ENCODE results near the gene RASAL2. TPM values are rescaled to one million over a fixed set of nuclear protein-coding genes. Genes with fewer than 3 reads are reported as not detected.

RASAL2 gene
- total and polyA plus RNA-seq, 2 of the 4 experiments (the other 2 are of a cell fraction) = 13.1 to 20.6 TPM

DNA sequence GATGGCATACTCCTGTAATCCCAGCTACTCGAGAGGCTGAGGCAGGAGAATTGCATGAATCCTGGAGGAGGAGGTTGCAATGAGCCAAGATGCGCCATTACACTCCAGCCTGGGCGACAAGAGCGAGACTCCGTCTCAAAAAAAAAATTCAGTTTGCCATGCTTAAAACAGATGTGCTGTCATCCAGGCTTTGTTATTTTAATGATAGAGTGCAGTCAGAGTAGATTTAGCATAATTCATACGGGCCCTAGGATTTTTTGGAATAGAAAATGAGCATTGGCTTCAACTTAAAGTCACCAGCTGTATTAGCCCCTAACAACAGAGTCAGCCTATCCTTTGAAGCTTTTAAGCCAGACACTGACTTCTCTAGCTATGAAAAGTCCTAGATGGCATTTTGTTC lies 124.6 kb downstream of the RASAL2 start:
- H2AFZ ChIP-seq (replicated peaks; ENCODE audit: low read length, poor library complexity) = no peak overlapping the region
- no peak overlapping the region for H4K91ac ChIP-seq (ENCODE audit: insufficient read depth, low read depth, low read length)
- intact Hi-C loops (cut with micrococcal nuclease) (no loop called here), in situ Hi-C loops (cut with MboI; ENCODE audit: low sequenced_read_pairs) (no loop called here), dilution Hi-C loops (cut with HindIII; ENCODE audit: low sequenced_read_pairs, unreplicated experiment) (no loop called here)
- TF ChIP-seq MAZ (IDR thresholded peaks at IDR 0.05; ENCODE audit: borderline replicate concordance, low read depth, low read length) (no peak), SMC3 (IDR thresholded peaks at IDR 0.05; ENCODE audit: low read depth, low read length) (no peak), MXI1 (IDR thresholded peaks at IDR 0.05; ENCODE audit: borderline replicate concordance, low read depth, low read length) (no peak), CEBPB (IDR thresholded peaks at IDR 0.05; ENCODE audit: low read depth, low read length) (no peak), POLR2A (IDR thresholded peaks at IDR 0.05; ENCODE audit: low read depth, low read length) (no peak), FOS (IDR thresholded peaks at IDR 0.05; ENCODE audit: low read depth, low read length) (no peak), RAD21 (IDR thresholded peaks at IDR 0.05; ENCODE audit: low read length) (no peak), CHD1 (IDR thresholded peaks at IDR 0.05; ENCODE audit: low read depth, low read length) (no peak), MAFK (IDR thresholded peaks at IDR 0.05; ENCODE audit: low read depth, low read length) (no peak), RCOR1 (IDR thresholded peaks at IDR 0.05; ENCODE audit: insufficient replicate concordance, low read length) (no peak), RFX5 (IDR thresholded peaks at IDR 0.05; ENCODE audit: low read depth, low read length) (no peak)
- TF ChIP-seq, protein P1, sequence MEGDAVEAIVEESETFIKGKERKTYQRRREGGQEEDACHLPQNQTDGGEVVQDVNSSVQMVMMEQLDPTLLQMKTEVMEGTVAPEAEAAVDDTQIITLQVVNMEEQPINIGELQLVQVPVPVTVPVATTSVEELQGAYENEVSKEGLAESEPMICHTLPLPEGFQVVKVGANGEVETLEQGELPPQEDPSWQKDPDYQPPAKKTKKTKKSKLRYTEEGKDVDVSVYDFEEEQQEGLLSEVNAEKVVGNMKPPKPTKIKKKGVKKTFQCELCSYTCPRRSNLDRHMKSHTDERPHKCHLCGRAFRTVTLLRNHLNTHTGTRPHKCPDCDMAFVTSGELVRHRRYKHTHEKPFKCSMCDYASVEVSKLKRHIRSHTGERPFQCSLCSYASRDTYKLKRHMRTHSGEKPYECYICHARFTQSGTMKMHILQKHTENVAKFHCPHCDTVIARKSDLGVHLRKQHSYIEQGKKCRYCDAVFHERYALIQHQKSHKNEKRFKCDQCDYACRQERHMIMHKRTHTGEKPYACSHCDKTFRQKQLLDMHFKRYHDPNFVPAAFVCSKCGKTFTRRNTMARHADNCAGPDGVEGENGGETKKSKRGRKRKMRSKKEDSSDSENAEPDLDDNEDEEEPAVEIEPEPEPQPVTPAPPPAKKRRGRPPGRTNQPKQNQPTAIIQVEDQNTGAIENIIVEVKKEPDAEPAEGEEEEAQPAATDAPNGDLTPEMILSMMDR (conservative IDR thresholded peaks at IDR 0.05; ENCODE audit: low read depth, low read length) = no peak
- no peak overlapping the region for H2BK20ac ChIP-seq (ENCODE audit: low read depth, low read length)
- H3K4me3 ChIP-seq (ENCODE audit: insufficient read depth, low read depth, low read length) = no peak overlapping the region
- DNase-seq (no peak), ATAC-seq (ENCODE audit: low read depth) (no peak)
- no peaks in the 10 kb centered on the region for H3K36me3 ChIP-seq (ENCODE audit: control insufficient read depth, insufficient read depth, low read length)
- H3K4me2 ChIP-seq (ENCODE audit: low read depth, low read length) = no peak overlapping the region
- no peak overlapping the region for H4K5ac ChIP-seq (ENCODE audit: low read depth, low read length)
- H3K23ac ChIP-seq (ENCODE audit: low read depth, low read length) = no peak overlapping the region
- H3K4me1 ChIP-seq (ENCODE audit: control insufficient read depth, insufficient read depth, low read length) = peaks cover 2% of the 10 kb centered on the region; the same call in 1 of the 2 replicates
- H4K8ac ChIP-seq (ENCODE audit: low read depth in 2 of 2, low read length in 2 of 2) = no peak overlapping the region
- peaks cover 16 to 24% of the 10 kb centered on the region in 2 experiments for H3K79me1 ChIP-seq (ENCODE audit: low read depth in 1 of 2, low read length in 2 of 2)
- H2BK120ac ChIP-seq (ENCODE audit: low read depth, low read length) = no peak overlapping the region
- no peaks in the 10 kb centered on the region for H3K9me3 ChIP-seq (ENCODE audit: control insufficient read depth, insufficient read depth, low read length)
- ChIA-PET POLR2A (ENCODE audit: unreplicated experiment) (no interaction called here), CTCF (no interaction called here)
- peaks cover 4% of the 10 kb centered on the region; the same call in 1 of the 2 replicates for H3K9me1 ChIP-seq (ENCODE audit: insufficient read depth, low read length)
- no peak overlapping the region for H2AK5ac ChIP-seq (ENCODE audit: low read depth, low read length)
- H3K4ac ChIP-seq (ENCODE audit: low read depth, low read length) = no peak overlapping the region
- no peak overlapping the region for H3K27ac ChIP-seq (ENCODE audit: insufficient read depth, low read length)
- BruUV-seq (replicated peaks) = no TSS peak
- no peaks in the 10 kb centered on the region for H3K27me3 ChIP-seq (ENCODE audit: control insufficient read depth, insufficient read depth, low read length)
- H3K14ac ChIP-seq (replicated peaks; ENCODE audit: low read depth, low read length) = no peak overlapping the region
- no peak overlapping the region for H3K56ac ChIP-seq (ENCODE audit: extremely low read depth, insufficient read depth, low read length)
- no peak overlapping the region for H3K9ac ChIP-seq (ENCODE audit: low read depth, low read length)
- no peak overlapping the region for H3K18ac ChIP-seq (ENCODE audit: low read depth, low read length)
- 100% methylated on average over 1 of the region's 6 CpGs; no CpG with 5 or more reads in 1 of the 2 experiments for WGBS, 2 experiments (ENCODE audit: extremely low coverage in 2 of 2, insufficient read length in 1 of 2)
- H2AK9ac ChIP-seq (replicated peaks; ENCODE audit: low read depth, low read length, poor library complexity) = no peak overlapping the region
- no peaks in the 10 kb centered on the region for H4K20me1 ChIP-seq (ENCODE audit: insufficient read depth, low read length)
- no peak overlapping the region for H2BK15ac ChIP-seq (ENCODE audit: low read depth, low read length)
- H2BK5ac ChIP-seq (ENCODE audit: low read depth, low read length, poor library complexity, severe bottlenecking) = no peak overlapping the region
